LNCaP clone FGC (cell line): ENCODE data around the gene PRDM8.

Source experiments
- DNase-seq: peaks from one replicate; pipeline ENCODE4 v3.0.0-alpha.2; 2011; ENCODE audit warnings: low read depth
- H3K4me3 ChIP-seq: 2 replicates; pipeline ENCODE4 v1.5.1; 2011; ENCODE audit warnings: mild to moderate bottlenecking, low read depth, low read length, control low read depth
- CTCF ChIP-seq: IDR thresholded peaks from 2 replicates; pipeline ENCODE4 v1.5.1; 2012; ENCODE audit warnings: mild to moderate bottlenecking; ENCODE audit not compliant: control insufficient read depth, insufficient read depth; ENCODE audit errors: extremely low read depth

PRDM8 gene

GRCh38 chr4:80195441-80196140 is 1.7 kb upstream of the PRDM8 start:
- DNase-seq, result no peak
- no peak overlapping the region for H3K4me3 ChIP-seq
- TF ChIP-seq CTCF, result no peak

- no peak for TF ChIP-seq CTCF
- H3K4me3 ChIP-seq, result no peak overlapping the region
- DNase-seq, result no peak
Measured at GRCh38 chr4:80196259-80196921, 913 bp upstream of the PRDM8 start.

GRCh38 chr4:80197601-80198440 is 518 bp downstream of the PRDM8 start:
- no peak for DNase-seq
- no peak for TF ChIP-seq CTCF
- no peak overlapping the region for H3K4me3 ChIP-seq

- DNase-seq, result no peak
- no peak overlapping the region for H3K4me3 ChIP-seq
- no peak for TF ChIP-seq CTCF
Measured at GRCh38 chr4:80198441-80198837, 1.1 kb downstream of the PRDM8 start.

- H3K4me3 ChIP-seq, result no peak overlapping the region
- no peak for TF ChIP-seq CTCF
Measured at GRCh38 chr4:80199004-80199560, 1.8 kb downstream of the PRDM8 start.

GRCh38 chr4:80199947-80200346 is 2.6 kb downstream of the PRDM8 start:
- H3K4me3 ChIP-seq, result no peak overlapping the region
- DNase-seq, result no peak
- no peak for TF ChIP-seq CTCF

More at GRCh38 chr4:80199004-80199560, 1.8 kb downstream of the PRDM8 start:
- no peak for DNase-seq
